GM18861 (cell line): Measurements from ENCODE around the gene IGFBP1.
"Not testable (repeated sequence)": the region's sequence is repeated elsewhere in the genome, so short reads cannot be mapped to it uniquely, and the experiment has no call there.

ENCODE experiments used
- ATAC-seq: cut with Tn5 transposase; IDR thresholded peaks from one replicate; pipeline ENCODE4 v1.9.1; 2021; ENCODE audit not compliant: unreplicated experiment

Gene IGFBP1

GRCh38 chr7:45888185-45888992 lies at the start of gene IGFBP1:
TSS of gene IGFBP1 (plus strand) at chr7:45888488. CDS start at chr7:45888653, 165 bp downstream.
- no peak for ATAC-seq

- not testable (repeated sequence) for ATAC-seq
Observed at GRCh38 chr7:45838852-45839251, 49.4 kb upstream of the IGFBP1 start.

- not testable (repeated sequence) for ATAC-seq
Observed at GRCh38 chr7:45841926-45842717, 46.2 kb upstream of the IGFBP1 start.

DNA sequence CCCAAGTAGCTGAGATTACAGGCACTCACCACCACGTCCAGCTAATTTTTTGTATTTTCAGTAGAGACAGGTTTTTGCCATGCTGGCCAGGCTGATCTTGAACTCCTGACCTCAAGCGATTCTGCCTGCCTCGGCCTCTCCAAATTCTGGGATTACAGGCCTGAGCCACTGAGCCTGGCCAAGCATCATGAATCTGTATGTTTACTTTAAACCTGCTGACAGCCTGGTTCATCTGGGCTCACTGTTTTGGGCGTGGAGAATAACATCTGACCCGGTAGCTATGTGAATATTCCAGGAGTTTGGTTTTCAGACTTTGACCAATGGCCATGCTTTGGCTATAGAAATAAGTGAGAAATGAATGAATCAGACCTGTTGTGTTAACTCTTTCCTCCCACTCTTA lies 41.8 kb upstream of the IGFBP1 start:
- not testable (repeated sequence) for ATAC-seq

DNA sequence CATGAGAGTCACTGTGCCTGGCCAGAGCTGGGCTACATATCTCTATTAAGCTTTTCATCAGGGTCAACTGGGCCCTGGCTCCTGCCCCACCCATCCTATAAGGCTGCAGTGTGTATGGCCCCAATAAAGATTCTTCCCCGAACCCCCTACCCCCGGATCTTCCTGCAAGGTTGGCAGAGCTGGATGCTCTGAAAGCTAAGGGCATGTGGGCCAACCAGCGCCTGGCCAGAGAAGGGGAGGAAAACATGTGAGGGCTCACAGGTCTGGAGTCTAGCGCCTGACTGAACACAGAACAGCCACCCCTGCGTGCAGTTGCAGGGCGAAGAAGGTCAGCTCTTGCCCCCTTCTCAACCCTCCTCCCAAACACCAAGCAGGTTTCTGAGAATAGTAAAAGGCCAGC lies 39.6 kb upstream of the IGFBP1 start:
- ATAC-seq: not testable (repeated sequence)

DNA sequence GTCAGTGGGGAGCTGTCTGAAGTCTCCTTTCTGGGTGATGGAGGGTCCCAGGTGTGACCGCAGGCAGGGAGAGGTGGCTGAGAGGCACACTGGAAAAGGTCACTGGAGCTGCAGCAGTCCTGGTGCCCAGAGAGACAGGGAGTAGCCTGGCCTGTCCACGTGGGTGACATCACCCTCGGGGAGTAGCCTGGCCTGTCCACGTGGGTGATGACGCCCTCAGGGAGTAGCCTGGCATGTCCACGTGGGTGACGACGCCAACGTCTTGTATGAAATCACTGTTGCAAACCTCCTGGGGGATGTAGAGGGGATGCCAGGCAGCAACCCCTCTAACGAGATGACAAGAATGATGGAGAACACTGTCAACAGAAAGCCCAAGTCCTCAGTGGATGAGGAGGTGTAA lies 35.3 kb upstream of the IGFBP1 start:
- not testable (repeated sequence) for ATAC-seq

DNA sequence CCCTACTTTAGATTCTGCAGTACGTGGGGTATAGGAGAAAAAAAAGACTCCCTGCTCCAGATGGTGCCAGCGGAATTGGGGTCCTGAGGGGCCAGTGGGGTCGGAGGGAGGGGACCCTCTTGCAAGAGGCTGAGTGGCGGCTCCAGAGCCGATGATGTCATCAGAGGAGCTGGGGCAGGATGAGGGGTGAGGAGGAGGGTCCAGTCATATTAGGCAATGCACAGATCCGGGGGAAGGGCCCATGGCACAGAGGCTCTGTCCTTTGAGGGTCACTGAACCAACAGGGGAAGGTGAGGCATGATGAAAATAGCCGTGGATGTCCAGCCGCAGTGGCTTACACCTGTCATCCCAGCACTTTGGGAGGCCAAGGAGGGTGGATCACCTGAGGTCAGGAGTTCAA lies 34.8 kb upstream of the IGFBP1 start:
- ATAC-seq: not testable (repeated sequence)

GRCh38 chr7:45855680-45856079 lies 32.6 kb upstream of the IGFBP1 start:
- ATAC-seq: not testable (repeated sequence)

- ATAC-seq: not testable (repeated sequence)
Observed at GRCh38 chr7:45856888-45857287, 31.4 kb upstream of the IGFBP1 start.

GRCh38 chr7:45863715-45864114 lies 24.6 kb upstream of the IGFBP1 start:
- ATAC-seq: no peak

DNA sequence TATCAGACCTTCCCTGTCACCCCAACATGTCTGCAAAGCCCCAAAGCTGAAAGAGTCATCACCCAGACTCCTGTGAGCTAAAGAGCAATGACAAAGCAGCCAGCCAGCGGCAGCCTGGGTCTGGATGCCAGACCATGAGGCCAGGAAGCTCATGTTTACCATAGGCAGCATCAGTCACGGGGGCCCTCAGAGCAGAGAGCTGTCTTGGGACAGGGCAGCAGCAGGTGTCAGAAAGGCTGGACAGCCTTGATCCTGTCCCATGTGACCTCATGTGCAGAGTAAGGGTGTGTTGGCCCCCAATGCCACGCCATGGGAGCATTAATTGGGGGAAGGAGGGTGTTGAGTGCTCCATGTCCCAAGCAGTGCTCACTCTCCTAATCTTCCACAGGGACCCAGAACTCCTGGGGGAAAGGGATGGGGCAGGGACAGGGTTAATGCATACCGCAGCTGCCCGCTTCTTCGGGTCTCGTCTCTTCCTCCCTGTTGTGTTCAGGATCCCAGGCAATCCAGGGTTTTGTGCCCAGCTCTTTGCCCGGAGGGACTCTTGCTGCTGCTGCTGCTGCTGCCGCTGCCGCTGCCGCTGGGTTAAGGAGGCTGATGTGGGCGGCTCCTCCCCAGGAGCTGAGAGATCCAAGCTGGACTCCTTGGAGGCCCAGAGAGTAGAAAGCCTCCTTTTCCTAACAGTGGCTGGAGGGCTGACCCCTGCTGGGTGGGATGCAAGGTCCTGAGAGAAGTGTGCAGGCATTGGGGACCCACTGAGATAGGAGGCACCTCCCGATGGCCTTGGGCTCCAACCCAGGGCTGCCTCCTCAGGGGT lies 22.5 kb upstream of the IGFBP1 start:
- ATAC-seq: no peak

DNA sequence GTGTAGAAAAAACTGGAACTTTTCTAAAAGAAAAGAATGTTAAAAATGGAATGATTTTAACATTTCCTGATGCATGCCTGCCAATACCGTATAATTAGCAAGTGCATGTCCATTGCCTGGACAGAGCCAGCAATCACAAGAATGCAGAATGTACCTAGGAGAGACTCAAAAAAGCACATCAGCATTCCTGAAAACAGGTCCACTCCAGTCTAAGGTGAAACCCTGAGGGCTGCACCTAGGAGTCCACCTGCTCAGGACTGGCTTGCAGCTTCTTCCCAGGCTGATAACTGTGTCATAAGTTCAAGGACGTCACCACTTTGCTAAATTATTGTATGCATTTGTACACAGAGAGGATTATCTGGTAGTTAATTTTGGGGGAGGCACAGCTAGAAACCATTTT lies 20.8 kb upstream of the IGFBP1 start:
- no peak for ATAC-seq

- no peak for ATAC-seq
Observed at GRCh38 chr7:45869426-45869825, 18.9 kb upstream of the IGFBP1 start.

DNA sequence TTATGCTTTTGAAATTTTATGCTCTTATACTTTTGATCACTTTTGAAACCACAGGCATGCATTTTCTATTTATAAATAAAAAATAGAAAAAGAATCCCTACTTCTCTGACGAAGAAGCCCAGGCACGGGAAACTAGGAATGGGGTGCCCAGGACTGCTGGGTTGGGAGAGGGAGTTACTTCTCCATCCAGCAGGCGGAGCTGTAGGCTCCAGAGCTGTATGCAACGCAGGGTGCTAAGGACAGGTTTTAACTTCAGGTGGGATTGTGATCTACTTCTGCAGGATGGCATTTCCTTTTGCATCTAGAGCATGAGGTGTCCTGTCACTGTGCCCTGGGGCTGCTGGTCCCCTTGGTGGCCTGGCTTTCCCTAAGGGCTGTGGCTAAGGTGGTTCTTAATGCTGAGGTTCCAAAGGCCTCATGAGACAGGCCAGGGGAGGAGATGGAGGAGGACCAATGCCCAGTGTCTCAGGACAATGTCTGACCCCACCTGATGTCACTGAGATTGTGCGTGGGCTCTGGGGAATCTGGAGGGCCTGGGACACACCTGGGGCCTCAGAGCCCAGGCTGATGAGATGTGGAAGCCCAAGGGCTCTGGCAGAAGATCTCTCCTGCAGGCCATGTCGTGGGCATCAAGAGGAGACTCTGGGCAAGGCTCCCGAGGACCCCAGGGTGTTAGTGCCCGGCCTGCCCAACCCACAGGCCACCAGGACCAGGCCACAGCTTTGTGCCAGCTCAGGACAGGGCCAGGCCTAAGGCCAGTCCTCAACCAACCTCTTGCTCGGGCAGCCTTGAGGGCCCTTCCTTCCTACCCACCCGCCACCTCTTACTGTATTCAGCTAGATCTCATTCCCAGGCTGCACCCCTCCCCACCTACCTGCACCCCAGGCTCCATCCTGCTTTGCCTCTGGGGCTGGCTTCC lies 15.9 kb upstream of the IGFBP1 start:
- ATAC-seq: no peak

DNA sequence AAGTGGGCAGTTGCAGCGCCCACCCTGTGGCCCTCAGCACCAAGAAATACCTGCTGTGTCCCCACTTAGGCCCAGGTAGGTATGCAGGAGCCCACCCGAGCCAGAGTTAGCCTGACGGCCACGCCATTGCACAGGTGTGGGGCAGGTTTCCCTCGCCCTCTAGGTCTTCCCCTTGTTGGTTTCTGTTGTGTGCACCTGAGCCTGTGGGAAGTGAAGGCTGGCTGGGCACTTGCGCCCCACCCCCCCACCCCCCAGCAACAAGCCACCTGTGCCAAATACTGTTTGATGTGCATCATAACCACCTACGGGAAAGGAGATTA lies 15.3 kb upstream of the IGFBP1 start, which contains the start of gene CCDC201:
Gene CCDC201, minus strand, starts transcription at position 48 of the 320 bp plus-strand sequence. CDS start 75 bp downstream, outside the sequence.
- ATAC-seq: no peak

GRCh38 chr7:45873355-45873754 lies 14.9 kb upstream of the IGFBP1 start:
- ATAC-seq: no peak

- ATAC-seq: no peak
Observed at GRCh38 chr7:45874408-45875131, 13.7 kb upstream of the IGFBP1 start.

DNA sequence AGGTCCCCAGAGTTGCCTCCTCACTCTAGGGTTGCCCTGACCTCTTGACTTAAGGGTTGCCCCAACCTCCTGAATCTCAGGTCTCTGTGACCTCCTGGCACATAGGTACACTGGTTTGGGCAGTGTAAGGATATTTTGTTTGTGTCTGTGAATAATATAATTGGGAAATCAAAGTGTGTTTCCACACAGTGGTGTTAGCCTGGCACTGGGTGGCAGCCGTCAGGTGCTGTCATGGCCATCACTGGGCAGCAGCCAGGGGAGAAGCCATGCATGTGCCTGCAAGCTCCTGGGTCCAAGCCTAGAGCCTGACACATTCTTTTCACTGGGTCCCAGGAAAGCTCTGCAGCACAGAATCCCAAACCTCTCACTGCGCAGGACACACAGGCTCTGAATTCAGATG lies 11.8 kb upstream of the IGFBP1 start:
- ATAC-seq: no peak

GRCh38 chr7:45878457-45879144 lies 9.7 kb upstream of the IGFBP1 start:
- ATAC-seq: no peak
